ENCODE results near the gene IL31.
"Not testable (repeated sequence)": the region's sequence is repeated elsewhere in the genome, so short reads cannot be mapped to it uniquely, and the experiment has no call there.

The IL31 gene

GRCh38 chr12:122174155-122174845 lies at the start of gene IL31:
IL31 (minus strand) TSS chr12:122174221; CDS start chr12:122174172, 49 bp downstream.
- DNase-seq = no peak

- DNase-seq = no peak
Measured at GRCh38 chr12:122216445-122216844, 42.4 kb upstream of the IL31 start.

GRCh38 chr12:122215771-122216170 lies 41.8 kb upstream of the IL31 start:
- no peak for DNase-seq

- DNase-seq = no peak
Measured at GRCh38 chr12:122208073-122208820, 34.2 kb upstream of the IL31 start.

- no peak for DNase-seq
Measured at GRCh38 chr12:122207391-122207790, 33.4 kb upstream of the IL31 start.

- no peak for DNase-seq
Measured at GRCh38 chr12:122206976-122207375, 33.0 kb upstream of the IL31 start.

- no peak for DNase-seq
Measured at GRCh38 chr12:122206111-122206881, 32.3 kb upstream of the IL31 start.

GRCh38 chr12:122205053-122205925 lies 31.3 kb upstream of the IL31 start:
- DNase-seq = no peak

- DNase-seq = no peak
Measured at GRCh38 chr12:122204167-122205052, 30.4 kb upstream of the IL31 start.

GRCh38 chr12:122203301-122204166 lies 29.5 kb upstream of the IL31 start, which contains the start of gene B3GNT4:
B3GNT4 (plus strand) TSS chr12:122203709; CDS start chr12:122204619, 910 bp downstream.
- DNase-seq = peak; percentile 69 to 70

GRCh38 chr12:122202811-122203210 lies 28.8 kb upstream of the IL31 start:
- DNase-seq = not testable (repeated sequence)

GRCh38 chr12:122202017-122202416 lies 28.0 kb upstream of the IL31 start:
- no peak for DNase-seq

GRCh38 chr12:122201381-122201780 lies 27.4 kb upstream of the IL31 start:
- DNase-seq = no peak

GRCh38 chr12:122200541-122201175 lies 26.6 kb upstream of the IL31 start:
- no peak for DNase-seq

GRCh38 chr12:122199484-122200355 lies 25.7 kb upstream of the IL31 start:
- DNase-seq = no peak

GRCh38 chr12:122197612-122197966 lies 23.6 kb upstream of the IL31 start:
- DNase-seq = no peak

- no peak for DNase-seq
Measured at GRCh38 chr12:122195405-122195804, 21.4 kb upstream of the IL31 start.

GRCh38 chr12:122194804-122195203 lies 20.8 kb upstream of the IL31 start:
- no peak for DNase-seq

- DNase-seq = no peak
Measured at GRCh38 chr12:122192441-122192840, 18.4 kb upstream of the IL31 start.
